Left ventricle myocardium superior (tissue), 1 donor: ENCODE results near the gene PSMB9. TPM values are rescaled to one million over a fixed set of nuclear protein-coding genes. Genes with fewer than 3 reads are reported as not detected.
A peak's percentile ranks its signal among the peaks of the same experiment; 100 is the strongest.

Experiments used
- ATAC-seq: fragments of 200-7000 bp; cut with Tn5 transposase; one replicate; pipeline ENCODE4 v1.9.1; 2020; ENCODE audit warnings: mild to moderate bottlenecking, moderate library complexity
- DNase-seq: peaks from one replicate; pipeline ENCODE4 v3.0.0-alpha.2; 2020
- intact Hi-C: fragments of 100-400 bp; cut with micrococcal nuclease; formaldehyde crosslinking; loops from one replicate; pipeline ENCODE4 v1.11.0; 2022
- total RNA-seq: library from RNA; stranded (reverse); fragmentation: NEBNext Ultra II Directional; extraction: Animal tissue kit (Norgen Biotek cat#: 25700); gene quantifications from one replicate; pipeline ENCODE4 v1.2.1, GENCODE V29; 2021
- donor health status: DM: no; HTN: yes; CAD: no; lungs with severe emphysema.

The PSMB9 gene
- total RNA-seq, 1 donor from 2014 or later: 16.3 TPM

- no peak for ATAC-seq
- DNase-seq: no peak
- intact Hi-C loops: loop anchor here (5.0 kb wide), 1 partner anchor 95 kb away; no protein-coding TSS in a partner anchor
These were observed 32.8 kb downstream of the PSMB9 start for GRCh38 chr6:32886681-32887383.

GRCh38 chr6:32887616-32888015, 33.6 kb downstream of the PSMB9 start:
- ATAC-seq (no peak), DNase-seq (no peak)
- intact Hi-C loops: loop anchor here (5.0 kb wide), 1 partner anchor 95 kb away; no protein-coding TSS in a partner anchor

GRCh38 chr6:32888576-32888975, 34.6 kb downstream of the PSMB9 start:
- DNase-seq (no peak), ATAC-seq (no peak)
- intact Hi-C loops: loop anchor here (5.0 kb wide), 1 partner anchor 94 kb away; no protein-coding TSS in a partner anchor

- intact Hi-C loops: loop anchor here (5.0 kb wide), 1 partner anchor 93 kb away; no protein-coding TSS in a partner anchor
- ATAC-seq (no peak), DNase-seq (no peak)
These were observed 35.5 kb downstream of the PSMB9 start for GRCh38 chr6:32889533-32889932.

GRCh38 chr6:32890831-32891230, 36.8 kb downstream of the PSMB9 start:
- intact Hi-C loops: no loop called here

GRCh38 chr6:32894085-32895005, 40.4 kb downstream of the PSMB9 start:
- intact Hi-C loops: no loop called here
- DNase-seq (peak; percentile 95), ATAC-seq (peak; percentile 100)

More at GRCh38 chr6:32890831-32891230, 36.8 kb downstream of the PSMB9 start:
- DNase-seq (no peak), ATAC-seq (no peak)

- intact Hi-C loops: no loop called here
- peak; percentile 17 for ATAC-seq
- DNase-seq: no peak
These were observed 41.0 kb downstream of the PSMB9 start for GRCh38 chr6:32895006-32895345.

GRCh38 chr6:32903952-32904351, 50.0 kb downstream of the PSMB9 start:
- no peak for DNase-seq
- intact Hi-C loops: no loop called here
- no peak for ATAC-seq

GRCh38 chr6:32905078-32905477, 51.1 kb downstream of the PSMB9 start:
- intact Hi-C loops: no loop called here
- no peak for ATAC-seq
- DNase-seq: no peak

- DNase-seq (no peak), ATAC-seq (no peak)
- intact Hi-C loops: no loop called here
These were observed 52.5 kb downstream of the PSMB9 start for GRCh38 chr6:32906539-32906938.

GRCh38 chr6:32908897-32909296, 54.9 kb downstream of the PSMB9 start:
- DNase-seq (no peak), ATAC-seq (no peak)
- intact Hi-C loops: no loop called here

Other genes with a start within 250 kb of the PSMB9 start
- gene HLA-DQA1, start 216.8 kb upstream of the PSMB9 start, total RNA-seq: 4.9 TPM
- 4.4 TPM for gene HLA-DQB1, start 187.5 kb upstream of the PSMB9 start, total RNA-seq
- 2.7 TPM for gene HLA-DQA2, start 112.8 kb upstream of the PSMB9 start, total RNA-seq
- 3.3 TPM for gene HLA-DQB2, start 90.7 kb upstream of the PSMB9 start, total RNA-seq
- 0.32 TPM for gene HLA-DOB, start 37.2 kb upstream of the PSMB9 start, total RNA-seq
- 20.8 TPM for gene TAP2, start 15.5 kb upstream of the PSMB9 start, total RNA-seq
- 16.2 TPM for gene PSMB8, start 10.1 kb upstream of the PSMB9 start, total RNA-seq
- 14.6 TPM for gene TAP1, start 488 bp upstream of the PSMB9 start, total RNA-seq
- gene HLA-DMB, start 86.8 kb downstream of the PSMB9 start, total RNA-seq: 10.6 TPM
- 20.0 TPM for gene HLA-DMA, start 98.9 kb downstream of the PSMB9 start, total RNA-seq
- 73.8 TPM for gene BRD2, start 114.4 kb downstream of the PSMB9 start, total RNA-seq
- 1.8 TPM for gene HLA-DOA, start 155.4 kb downstream of the PSMB9 start, total RNA-seq
- 37.7 TPM for gene HLA-DPA1, start 219.5 kb downstream of the PSMB9 start, total RNA-seq
- gene HLA-DPB1, start 221.8 kb downstream of the PSMB9 start, total RNA-seq: 41.5 TPM